Mammary epithelial cell (primary cell): Measurements from ENCODE around the gene TAF11L14.
"Not testable (repeated sequence)": the region's sequence is repeated elsewhere in the genome, so short reads cannot be mapped to it uniquely, and the experiment has no call there.

Experiments
- EZH2 ChIP-seq: IDR thresholded peaks from 2 replicates; pipeline ENCODE4 v1.6.1; 2012; ENCODE audit warnings: low read length, inconsistent platforms, borderline replicate concordance
- TF ChIP-seq, protein P1 (sequence below), 2 donors: IDR thresholded peaks in 1 of 2; conservative IDR thresholded peaks in 1 of 2; 2 replicates each; pipeline ENCODE4 v1.5.1; 2011 to 2012; ENCODE audit warnings: inconsistent platforms in 2 of 2, low read length in 2 of 2, mild to moderate bottlenecking in 2 of 2, control low read depth in 1 of 2, low read depth in 1 of 2; ENCODE audit not compliant: insufficient read depth in 1 of 2; ENCODE audit errors: extremely low read depth in 1 of 2

DNA sequence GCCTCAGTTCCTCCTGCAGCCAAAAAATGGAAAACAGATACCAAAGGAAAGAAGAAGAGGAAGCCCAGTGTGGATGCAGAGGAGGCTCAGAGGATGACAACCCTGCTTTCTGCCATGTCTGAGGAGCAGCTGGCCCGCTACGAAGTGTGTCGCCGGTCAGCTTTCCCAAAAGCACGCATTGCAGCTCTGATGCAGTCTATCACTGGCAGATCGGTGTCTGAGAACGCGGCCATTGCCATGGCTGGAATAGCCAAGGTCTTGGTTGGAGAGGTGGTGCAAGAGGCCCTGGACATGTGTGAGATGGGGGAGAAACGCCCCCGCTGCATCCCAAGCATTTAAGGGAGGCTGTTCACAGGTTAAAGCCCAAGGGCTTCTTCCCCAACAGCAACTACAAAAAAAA, 15.0 kb downstream of the TAF11L14 start:
- TF ChIP-seq EZH2: not testable (repeated sequence)
- TF ChIP-seq, protein P1, sequence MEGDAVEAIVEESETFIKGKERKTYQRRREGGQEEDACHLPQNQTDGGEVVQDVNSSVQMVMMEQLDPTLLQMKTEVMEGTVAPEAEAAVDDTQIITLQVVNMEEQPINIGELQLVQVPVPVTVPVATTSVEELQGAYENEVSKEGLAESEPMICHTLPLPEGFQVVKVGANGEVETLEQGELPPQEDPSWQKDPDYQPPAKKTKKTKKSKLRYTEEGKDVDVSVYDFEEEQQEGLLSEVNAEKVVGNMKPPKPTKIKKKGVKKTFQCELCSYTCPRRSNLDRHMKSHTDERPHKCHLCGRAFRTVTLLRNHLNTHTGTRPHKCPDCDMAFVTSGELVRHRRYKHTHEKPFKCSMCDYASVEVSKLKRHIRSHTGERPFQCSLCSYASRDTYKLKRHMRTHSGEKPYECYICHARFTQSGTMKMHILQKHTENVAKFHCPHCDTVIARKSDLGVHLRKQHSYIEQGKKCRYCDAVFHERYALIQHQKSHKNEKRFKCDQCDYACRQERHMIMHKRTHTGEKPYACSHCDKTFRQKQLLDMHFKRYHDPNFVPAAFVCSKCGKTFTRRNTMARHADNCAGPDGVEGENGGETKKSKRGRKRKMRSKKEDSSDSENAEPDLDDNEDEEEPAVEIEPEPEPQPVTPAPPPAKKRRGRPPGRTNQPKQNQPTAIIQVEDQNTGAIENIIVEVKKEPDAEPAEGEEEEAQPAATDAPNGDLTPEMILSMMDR (conservative IDR thresholded peaks at IDR 0.05 in 1 of 2, IDR thresholded peaks at IDR 0.05 in 1 of 2; ENCODE audit: extremely low read depth in 1 of 2, insufficient read depth in 1 of 2, low read depth in 1 of 2, low read length in 2 of 2): not testable (repeated sequence)
